HepG2 (cell line): ENCODE data around the gene PLXNA4. TPM values are rescaled to one million over a fixed set of nuclear protein-coding genes. Genes with fewer than 3 reads are reported as not detected.

ENCODE experiments used
- ATAC-seq: fragments of 200-7000 bp; cut with Tn5 transposase; 3 replicates; pipeline ENCODE4 v1.9.1; 2020; ENCODE audit warnings: mild to moderate bottlenecking, moderate library complexity
- BruUV-seq: library from RNA; stranded (reverse); fragments of 400-500 nt; replicated peaks from 2 replicates; lab custom pipeline; 2021; lab: Mats Ljungman, UMichigan
- CTCF ChIA-PET: fragments of 300-600 bp; formaldehyde crosslinking; extraction: SDS; loops from one replicate; lab custom pipeline; 2021; ENCODE audit warnings: low total read pairs, inconsistent platforms, low intra/inter-chr PET ratio; lab: Yijun Ruan, JAX
- POLR2A ChIA-PET: fragments of 350-600 bp; sonication (Branson Sonifier 250); formaldehyde crosslinking; loops from one replicate; lab custom pipeline; 2020; ENCODE audit warnings: antibody characterized with exemption, inconsistent platforms; lab: Yijun Ruan, JAX
- DNase-seq: peaks from one replicate; pipeline ENCODE4 v3.0.0-alpha.2; 2015; ENCODE audit warnings: low spot score
- FAIRE-seq: peaks from 3 replicates; lab custom pipeline; 2011; peaks lifted over from hg19 to GRCh38; lab: Jason Lieb, UNC
- H2AFZ ChIP-seq: one replicate; pipeline ENCODE4 v1.6.1; 2011; ENCODE audit warnings: low read length, inconsistent platforms
- H3K27ac ChIP-seq: fragments of 300-600 bp; 3 replicates; pipeline ENCODE4 v1.8.0; 2011; ENCODE audit warnings: mixed run types, mild to moderate bottlenecking, mixed read lengths, low read length, inconsistent platforms; ENCODE audit not compliant: insufficient read depth; ENCODE audit errors: extremely low read length
- H3K27me3 ChIP-seq, 2 experiments: fragments of 200-600 bp in 1 of 2; 2 replicates in 1 of 2; 3 replicates in 1 of 2; pipeline versions ENCODE4 v1.6.0 to v1.8.0; 2011; ENCODE audit warnings: low read length in 2 of 2, mild to moderate bottlenecking in 2 of 2, moderate library complexity in 2 of 2, inconsistent platforms in 1 of 2; ENCODE audit not compliant: insufficient read depth in 2 of 2, control insufficient read depth in 1 of 2
- H3K36me3 ChIP-seq, 2 experiments: fragments of 200-600 bp in 1 of 2; replicated peaks in 1 of 2; 2 replicates in 1 of 2; 3 replicates in 1 of 2; pipeline versions ENCODE4 v1.5.1 to v1.8.0; 2011; ENCODE audit warnings: low read length in 2 of 2, inconsistent platforms in 1 of 2; ENCODE audit not compliant: insufficient read depth in 2 of 2, control insufficient read depth in 1 of 2
- H3K4me1 ChIP-seq: 2 replicates; pipeline ENCODE4 v1.5.1; 2012; ENCODE audit warnings: low read length, inconsistent platforms; ENCODE audit not compliant: insufficient read depth
- H3K4me2 ChIP-seq: 2 replicates; pipeline ENCODE4 v1.6.0; 2011; ENCODE audit warnings: low read depth, low read length, inconsistent platforms
- H3K4me3 ChIP-seq, 3 experiments: fragments of 200-600 bp in 1 of 3; sonication (generic), shearing (Covaris generic) in 1 of 3; replicated peaks in 1 of 3; 2 replicates each; pipeline ENCODE4 v1.5.1; 2011 to 2016; ENCODE audit warnings: low read length in 3 of 3, inconsistent platforms in 2 of 3, low read depth in 2 of 3, mild to moderate bottlenecking in 2 of 3, control low read depth in 1 of 3, mixed read lengths in 1 of 3; ENCODE audit not compliant: insufficient read depth in 1 of 3
- H3K79me2 ChIP-seq: one replicate; pipeline ENCODE4 v1.6.1; 2011; ENCODE audit warnings: low read length, inconsistent platforms; ENCODE audit not compliant: insufficient read depth
- H3K9ac ChIP-seq: 2 replicates; pipeline ENCODE4 v1.6.0; 2011; ENCODE audit warnings: mild to moderate bottlenecking, low read depth, low read length, inconsistent platforms; ENCODE audit not compliant: insufficient read depth
- H3K9me3 ChIP-seq: 2 replicates; pipeline ENCODE4 v1.5.1; 2012; ENCODE audit warnings: mild to moderate bottlenecking, low read length
- H4K20me1 ChIP-seq: 2 replicates; pipeline ENCODE4 v1.6.0; 2011; ENCODE audit warnings: inconsistent platforms, mild to moderate bottlenecking, low read length, moderate library complexity; ENCODE audit not compliant: insufficient read depth
- ARNT ChIP-seq: fragments of 450-650 bp; IDR thresholded peaks from 2 replicates; pipeline ENCODE4 v1.6.1; 2017
- CREB1 ChIP-seq, 2 experiments: fragments of 450-650 bp in 1 of 2; IDR thresholded peaks; 2 replicates each; pipeline ENCODE4 v1.6.1; 2016 to 2017; ENCODE audit warnings: control low read depth in 1 of 2, mild to moderate bottlenecking in 1 of 2, missing compliant biosample characterization in 1 of 2, missing genetic modification characterization in 1 of 2
- ETV5 ChIP-seq: IDR thresholded peaks from 2 replicates; pipeline ENCODE4 v1.6.1; 2018; ENCODE audit warnings: missing biosample characterization, missing genetic modification reagents, inconsistent platforms, borderline replicate concordance
- FOXJ3 ChIP-seq: sonication (generic); formaldehyde crosslinking; IDR thresholded peaks from 2 replicates; pipeline ENCODE4 v1.4.0; 2020; ENCODE audit warnings: missing genetic modification reagents, mild to moderate bottlenecking, borderline replicate concordance
- GATAD2A ChIP-seq: IDR thresholded peaks from 2 replicates; pipeline ENCODE4 v1.6.1; 2016
- GMEB1 ChIP-seq: sonication (generic); formaldehyde crosslinking; IDR thresholded peaks from 2 replicates; pipeline ENCODE4 v1.5.1; 2020; ENCODE audit warnings: missing genetic modification reagents, mild to moderate bottlenecking, borderline replicate concordance
- GZF1 ChIP-seq: sonication (generic); formaldehyde crosslinking; IDR thresholded peaks from 2 replicates; pipeline ENCODE4 v1.5.1; 2020; ENCODE audit warnings: mild to moderate bottlenecking, missing genetic modification reagents
- HNRNPLL ChIP-seq: fragments of 200-400 bp; formaldehyde crosslinking; IDR thresholded peaks from 2 replicates; pipeline ENCODE4 v1.6.1; 2017; ENCODE audit warnings: mild to moderate bottlenecking, low read depth, low read length; ENCODE audit not compliant: poor library complexity, severe bottlenecking
- MXD4 ChIP-seq: IDR thresholded peaks from 2 replicates; pipeline ENCODE4 v1.6.1; 2016; ENCODE audit warnings: mild to moderate bottlenecking, missing biosample characterization, missing genetic modification reagents
- NFYB ChIP-seq: sonication (generic); formaldehyde crosslinking; IDR thresholded peaks from 2 replicates; pipeline ENCODE4 v1.4.0; 2020; ENCODE audit warnings: missing genetic modification reagents
- PAF1 ChIP-seq: IDR thresholded peaks from 2 replicates; pipeline ENCODE4 v1.6.1; 2016; ENCODE audit warnings: missing genetic modification reagents, missing compliant biosample characterization
- RELA ChIP-seq: sonication (generic); formaldehyde crosslinking; IDR thresholded peaks from 2 replicates; pipeline ENCODE4 v1.4.0; 2020; ENCODE audit warnings: missing genetic modification reagents
- TFDP1 ChIP-seq: IDR thresholded peaks from 2 replicates; pipeline ENCODE4 v1.6.1; 2016; ENCODE audit warnings: missing compliant biosample characterization, missing genetic modification reagents, borderline replicate concordance
- ZBTB37 ChIP-seq: sonication (generic); formaldehyde crosslinking; IDR thresholded peaks from 2 replicates; pipeline ENCODE4 v1.4.0; 2020; ENCODE audit warnings: mild to moderate bottlenecking, missing genetic modification reagents
- ZFP1 ChIP-seq: IDR thresholded peaks from 2 replicates; pipeline ENCODE4 v1.6.1; 2016
- ZFX ChIP-seq: sonication (generic); formaldehyde crosslinking; IDR thresholded peaks from 2 replicates; pipeline ENCODE4 v1.4.0; 2020; ENCODE audit warnings: mild to moderate bottlenecking, low read depth, missing genetic modification reagents, moderate library complexity
- ZNF253 ChIP-seq: sonication (generic); formaldehyde crosslinking; IDR thresholded peaks from 2 replicates; pipeline ENCODE4 v1.8.0; 2022; ENCODE audit warnings: mild to moderate bottlenecking, missing genetic modification reagents, borderline replicate concordance
- ZNF451 ChIP-seq: sonication (generic); formaldehyde crosslinking; IDR thresholded peaks from 2 replicates; pipeline ENCODE4 v1.5.0; 2020; ENCODE audit warnings: mild to moderate bottlenecking, missing genetic modification reagents
- ZNF580 ChIP-seq: IDR thresholded peaks from 2 replicates; pipeline ENCODE4 v1.6.1; 2016; ENCODE audit warnings: low read depth, borderline replicate concordance
- ZNF775 ChIP-seq: sonication (generic); formaldehyde crosslinking; IDR thresholded peaks from 2 replicates; pipeline ENCODE4 v1.4.0; 2020; ENCODE audit warnings: missing genetic modification reagents, mild to moderate bottlenecking, moderate library complexity, borderline replicate concordance
- WGBS: methylation state at CpG from one replicate; pipeline ENCODE4 v1.1.6; 2017; ENCODE audit warnings: low lambda C conversion rate; 5-methylcytosine and 5-hydroxymethylcytosine counted together
- in situ Hi-C: cut with HindIII; loops from 2 replicates; pipeline ENCODE4 v1.10.0; 2017; ENCODE audit warnings: low pct_unique_long_range_greater_than_20kb; ENCODE audit not compliant: extremely low pct_ligation_motif_present
- intact Hi-C: fragments of 100-400 bp; cut with micrococcal nuclease; formaldehyde crosslinking; loops from one replicate; pipeline ENCODE4 v1.10.0; 2022; ENCODE audit not compliant: unreplicated experiment
- polyA plus RNA-seq, 8 experiments: library from polyadenylated mRNA; depleted of rRNA in 3 of 8; stranded (reverse) in 7 of 8; unstranded in 1 of 8; fragments of >200 nt; fragmentation: Illumina TruSeq in 4 of 8; extraction: Trizol in 4 of 8; gene quantifications; 2 replicates each; pipeline versions ENCODE4 v1.2.1 to v1.2.3, GENCODE V29; 2011 to 2016; ENCODE audit warnings: low read depth in 4 of 8, missing spikeins in 1 of 8, mixed read lengths in 1 of 8; ENCODE audit not compliant: insufficient read depth in 1 of 8
- total RNA-seq, 5 experiments: library from RNA; depleted of rRNA; stranded (reverse); fragments of >200 nt; fragmentation: Illumina TruSeq; extraction: Trizol; gene quantifications; 2 replicates each; pipeline ENCODE4 v1.2.3, GENCODE V29; 2016; ENCODE audit warnings: low read depth in 1 of 5

PLXNA4 gene
- total and polyA plus RNA-seq, 2 of the 13 experiments (the other 11 are each of a cell fraction or from before 2014, with no cell fraction given): 0.01 to 0.04 TPM

- TF ChIP-seq CREB1 (IDR thresholded peaks at IDR 0.05) (no peak), CREB1 (CRISPR knock-in tag; IDR thresholded peaks at IDR 0.05) (no peak), ZBTB37 (CRISPR knock-in tag) (no peak), ZFX (CRISPR knock-in tag) (no peak), ZFP1 (CRISPR knock-in tag) (no peak)
Measured at GRCh38 chr7:132428247-132428919, 147.9 kb downstream of the PLXNA4 start (continued).

- Histone ChIP-seq H3K79me2 (no peaks in the 10 kb centered on the region), H3K9me3 (no peaks in the 10 kb centered on the region), H3K4me1 (no peaks in the 10 kb centered on the region), H2AFZ (no peak overlapping the region), H3K27me3 (peaks cover 1 to 44% of the 10 kb centered on the region in 2 experiments; a peak in 2 of 5 replicates), H3K27ac (no peak overlapping the region), H3K9ac (no peak overlapping the region), H3K4me3 (no peak overlapping the region), H4K20me1 (no peaks in the 10 kb centered on the region), H3K4me2 (no peak overlapping the region), H3K36me3 (no peaks in the 10 kb centered on the region)
- DNase-seq (no peak), FAIRE-seq (no peak), ATAC-seq (no peak)
- ChIA-PET POLR2A (no interaction called here), CTCF (no interaction called here)
- in situ Hi-C loops (no loop called here), intact Hi-C loops (no loop called here)
- BruUV-seq: no TSS peak
- WGBS: no CpG with 5 or more reads among the region's 4 CpGs
- no peak for TF ChIP-seq RELA (CRISPR knock-in tag)
- no peak for TF ChIP-seq FOXJ3 (CRISPR knock-in tag)
- TF ChIP-seq TFDP1: no peak
- TF ChIP-seq GMEB1: no peak
- no peak for TF ChIP-seq NFYB
- TF ChIP-seq ZNF775: no peak
- no peak for TF ChIP-seq GZF1 (CRISPR knock-in tag)
- TF ChIP-seq ETV5 (CRISPR knock-in tag): no peak
- no peak for TF ChIP-seq MXD4 (CRISPR knock-in tag)
- no peak for TF ChIP-seq PAF1
- TF ChIP-seq ZNF253 (CRISPR knock-in tag): no peak
- no peak for TF ChIP-seq ZNF580
- TF ChIP-seq ARNT: no peak
- TF ChIP-seq ZNF451 (CRISPR knock-in tag): no peak
- TF ChIP-seq HNRNPLL: no peak
- TF ChIP-seq GATAD2A (CRISPR knock-in tag): no peak
Measured at GRCh38 chr7:132425942-132426341, 150.3 kb downstream of the PLXNA4 start.
